Skin of body (tissue), 2 donors: ENCODE data around the gene CDH2. TPM values are rescaled to one million over a fixed set of nuclear protein-coding genes. Genes with fewer than 3 reads are reported as not detected.
A peak's percentile ranks its signal among the peaks of the same experiment; 100 is the strongest.

Source experiments
- DNase-seq: peaks from one replicate; lab custom pipeline; 2025; lab: John Stamatoyannopoulos, UW
- total RNA-seq: library from RNA; depleted of rRNA; stranded (reverse); fragments of >200 nt; gene quantifications from one replicate; pipeline ENCODE4 v1.2.3, GENCODE V29; 2014

Gene CDH2
- total RNA-seq, 1 donor from 2014 or later: 5.4 TPM

DNA sequence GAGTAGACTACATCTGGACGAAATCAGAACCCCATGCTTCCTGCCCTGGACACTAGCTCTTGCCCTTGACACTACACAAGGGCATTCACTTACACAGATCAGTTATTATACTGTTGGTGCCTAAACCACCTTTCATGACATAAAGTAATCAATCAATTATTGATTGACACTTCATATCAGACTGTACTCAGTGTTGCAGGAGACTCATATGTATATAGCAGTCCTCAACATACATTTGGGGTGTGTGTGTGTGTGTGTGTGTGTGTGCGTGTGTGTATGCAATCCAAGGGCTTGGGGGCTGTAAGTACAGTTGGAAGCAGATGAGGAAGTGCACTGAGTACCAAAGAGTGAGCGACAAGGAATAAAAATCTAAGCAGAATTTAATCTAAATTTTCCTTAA is 5.1 kb downstream of the CDH2 start:
- no peak for DNase-seq

DNA sequence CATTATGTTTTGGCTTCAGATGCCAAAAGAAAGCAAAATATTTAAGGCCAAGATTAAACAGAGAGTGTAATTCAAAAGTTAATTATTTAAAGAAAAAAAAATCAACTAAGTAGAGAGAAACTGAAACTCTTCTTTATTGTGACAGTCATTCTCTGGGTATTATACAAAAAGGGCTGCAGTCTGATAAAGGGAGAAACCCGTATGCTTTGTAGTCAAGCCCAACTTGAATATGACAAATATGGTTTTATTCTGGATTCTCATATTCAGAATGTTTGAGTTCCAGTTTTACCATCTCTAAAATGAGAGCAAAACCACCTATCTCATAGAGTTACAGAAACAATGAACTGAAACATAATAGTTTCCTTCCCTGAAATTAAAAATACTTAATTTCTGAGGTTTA is 8.2 kb downstream of the CDH2 start:
- no peak for DNase-seq

DNA sequence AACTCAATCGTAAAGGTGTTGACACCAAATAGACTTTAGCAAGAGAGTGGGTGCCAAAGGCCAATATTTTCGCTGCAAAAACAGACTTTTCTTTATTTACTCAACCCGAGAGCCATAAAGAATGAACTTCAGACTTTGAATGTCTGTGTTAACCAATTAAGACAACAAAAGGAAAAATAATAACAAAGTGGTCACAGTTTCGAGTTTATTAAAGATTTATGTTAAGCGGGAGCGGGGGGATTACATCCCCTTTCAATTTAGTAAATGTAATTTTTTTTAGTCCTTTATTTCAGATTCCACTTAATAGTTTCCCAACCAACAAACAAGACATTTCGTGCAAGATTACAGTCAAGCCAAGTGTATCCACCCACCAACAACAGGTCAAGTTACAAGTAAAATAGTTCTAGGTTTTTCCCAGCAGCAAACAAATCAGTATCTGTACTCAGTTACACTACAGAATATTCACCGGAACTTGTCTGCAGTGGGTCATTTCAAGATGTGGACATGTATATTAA is 9.0 kb downstream of the CDH2 start:
- DNase-seq: no peak

DNA sequence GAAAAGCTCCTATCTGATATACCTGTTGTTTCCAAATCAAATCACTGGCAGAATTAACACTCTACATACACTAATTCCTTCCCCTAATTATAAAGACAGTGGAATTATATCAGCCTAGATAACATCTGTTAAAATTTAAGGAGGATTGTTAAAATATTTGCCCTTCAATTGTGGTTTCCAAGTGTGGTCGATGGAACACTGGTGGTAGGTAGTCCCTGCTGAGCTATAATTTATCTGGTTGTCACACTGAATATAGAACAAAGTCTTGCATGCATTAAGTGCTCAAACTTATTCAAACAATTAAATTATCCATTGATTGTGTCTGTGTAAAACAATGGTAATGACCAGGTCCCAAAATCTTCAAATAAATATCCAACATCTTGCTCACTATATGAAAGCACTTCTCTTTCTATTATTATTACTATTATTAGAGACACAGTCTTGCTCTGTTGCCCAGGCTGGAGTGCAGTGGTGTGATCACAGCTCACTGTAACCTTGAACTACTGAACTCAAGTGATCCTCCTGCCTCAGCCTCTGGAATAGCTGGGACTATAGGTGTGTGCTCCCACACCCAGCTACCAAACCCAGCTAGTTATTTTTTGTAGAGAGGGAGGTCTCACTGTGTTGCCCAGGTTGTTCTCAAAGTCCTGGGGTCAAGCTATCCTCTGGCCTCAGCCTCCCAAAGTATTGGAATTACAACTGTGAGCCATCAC is 12.0 kb downstream of the CDH2 start:
- DNase-seq: no peak

DNA sequence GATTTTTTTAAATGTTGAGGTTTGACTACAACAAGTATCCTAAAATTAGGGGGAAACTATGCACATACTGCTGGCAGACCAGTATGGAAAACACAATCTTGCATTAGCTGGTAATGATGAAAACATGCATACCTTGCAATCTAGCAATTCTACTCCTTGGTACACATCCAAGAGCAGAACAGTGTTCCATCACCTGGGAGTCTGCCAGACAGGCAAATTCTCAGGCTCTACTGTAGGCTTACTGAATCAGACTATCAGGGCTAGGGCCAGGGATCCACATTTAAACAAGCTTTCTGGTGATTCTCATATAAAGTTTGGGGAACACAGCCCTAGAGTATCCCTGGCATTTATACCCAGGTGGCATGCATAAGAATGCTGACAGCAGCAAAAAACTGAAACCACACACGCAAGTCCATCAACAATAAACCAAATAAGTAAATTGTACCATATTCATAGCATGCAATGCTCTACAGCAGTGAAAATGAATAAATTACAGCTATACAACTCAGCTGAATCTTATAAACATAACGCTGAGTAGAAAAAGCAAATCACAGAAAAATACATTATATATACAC is 13.6 kb downstream of the CDH2 start:
- DNase-seq: no peak

DNA sequence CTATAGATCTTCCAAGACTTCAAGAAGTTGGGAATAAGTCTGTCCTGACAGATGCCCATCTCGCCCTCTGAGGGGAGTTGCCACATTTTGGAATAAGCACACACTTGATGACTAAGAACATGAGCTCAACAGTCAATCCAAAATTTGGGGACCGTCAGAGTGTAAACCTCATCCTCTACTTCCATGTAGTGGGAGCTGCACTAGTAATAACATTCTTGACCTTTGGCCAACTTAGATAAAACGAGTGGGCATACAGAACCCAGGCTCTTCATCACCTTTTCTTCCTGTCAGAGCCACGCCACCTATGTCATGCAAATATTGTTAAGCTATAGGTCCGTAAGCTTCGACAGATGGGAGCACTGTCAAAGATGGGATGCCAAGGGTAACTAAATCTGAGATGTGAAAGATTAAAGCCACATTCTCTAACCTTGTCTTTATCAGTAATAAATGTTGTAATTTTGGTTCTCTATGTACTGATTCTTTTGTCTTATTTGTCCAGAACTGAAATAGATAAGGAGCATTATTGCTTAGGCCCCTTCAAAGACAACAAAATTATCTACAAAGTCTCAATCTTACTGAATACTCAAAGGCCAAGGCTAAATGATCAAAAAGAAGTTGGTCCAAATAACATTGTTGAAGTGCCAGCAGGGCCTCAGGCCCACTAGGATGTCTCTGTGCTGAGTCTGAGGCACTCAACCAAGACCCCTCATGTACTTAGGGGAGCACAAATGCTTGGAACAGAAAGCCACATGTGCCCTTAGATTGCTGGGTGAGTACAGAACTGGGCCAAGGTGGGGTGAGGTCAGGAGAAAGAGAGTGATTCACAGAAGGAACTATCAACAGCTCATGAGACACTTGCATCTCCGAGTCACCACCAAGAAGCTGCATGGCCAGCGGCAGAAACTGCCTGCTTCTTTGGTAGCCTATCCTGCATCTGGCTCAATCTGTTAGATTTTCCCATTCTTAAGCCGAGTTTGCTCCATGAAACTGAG is 15.0 kb downstream of the CDH2 start:
- no peak for DNase-seq

DNA sequence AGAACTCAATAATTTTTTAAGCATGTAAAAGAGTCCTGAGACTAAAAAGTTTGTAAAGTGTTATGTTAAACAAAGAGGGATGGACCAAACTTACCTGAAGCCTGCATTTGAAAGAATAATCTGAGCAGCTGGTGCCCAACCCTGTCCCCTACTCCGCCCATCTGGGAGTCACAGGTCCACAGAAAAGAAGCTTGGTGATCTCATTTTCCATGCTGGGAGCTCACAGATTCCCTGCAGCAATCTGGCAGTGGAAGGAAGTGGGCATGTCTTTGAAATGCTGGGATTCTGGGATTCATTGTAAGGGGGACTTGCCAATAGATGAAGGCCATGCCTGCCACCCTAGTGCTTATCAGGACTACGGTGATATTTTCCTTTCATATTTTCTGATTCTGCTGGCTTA is 17.9 kb downstream of the CDH2 start:
- DNase-seq: no peak

DNA sequence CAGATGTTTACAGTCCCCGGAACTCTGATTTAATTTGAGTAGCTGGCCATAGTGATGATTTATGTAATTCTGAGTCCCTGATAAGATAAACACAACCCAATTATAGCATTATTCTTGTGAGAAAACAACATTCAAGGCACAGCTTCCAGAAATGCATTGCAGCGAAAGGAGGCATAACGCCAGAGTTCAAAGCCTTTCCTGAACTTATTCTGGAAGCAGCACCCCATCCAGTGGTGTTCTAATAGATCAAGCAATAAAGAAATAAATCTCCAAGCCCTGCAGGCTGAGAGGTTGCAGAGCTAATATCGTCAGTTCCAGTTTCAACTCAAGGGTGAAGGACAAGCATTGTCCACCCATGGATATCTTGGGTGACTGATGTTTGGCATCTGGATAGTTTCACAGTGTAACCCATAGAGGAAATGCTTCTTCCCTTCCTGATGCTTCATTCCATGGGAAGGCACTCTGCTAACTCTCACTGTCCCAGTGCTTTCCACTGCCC is 18.8 kb downstream of the CDH2 start:
- peak; percentile 10 for DNase-seq

DNA sequence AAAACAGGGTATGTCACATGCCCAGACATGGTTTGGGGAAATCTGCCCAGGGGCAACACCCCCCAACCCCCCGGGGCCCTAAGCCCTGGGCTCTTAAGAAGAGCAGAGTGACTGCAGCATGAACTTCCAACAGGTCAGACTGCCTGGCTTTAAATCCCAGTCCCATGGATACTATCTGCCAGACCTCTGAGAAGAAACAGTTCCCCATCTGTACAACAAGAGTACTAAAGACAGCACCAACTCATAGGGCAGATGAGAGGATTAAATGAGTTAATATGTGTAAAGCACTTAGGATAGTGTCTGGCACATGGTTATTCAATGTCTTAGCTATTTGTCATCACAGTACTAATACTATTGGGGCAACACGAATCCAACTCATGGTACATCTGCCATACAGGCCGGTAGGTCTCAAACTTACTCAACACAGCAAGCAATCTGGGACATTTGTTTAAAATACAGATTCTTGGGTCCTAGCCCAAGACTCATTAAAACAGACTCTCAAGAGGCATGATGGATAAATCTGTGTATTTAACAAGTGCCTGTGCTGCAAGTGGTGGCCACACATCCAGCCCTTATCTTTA is 23.4 kb downstream of the CDH2 start:
- no peak for DNase-seq

DNA sequence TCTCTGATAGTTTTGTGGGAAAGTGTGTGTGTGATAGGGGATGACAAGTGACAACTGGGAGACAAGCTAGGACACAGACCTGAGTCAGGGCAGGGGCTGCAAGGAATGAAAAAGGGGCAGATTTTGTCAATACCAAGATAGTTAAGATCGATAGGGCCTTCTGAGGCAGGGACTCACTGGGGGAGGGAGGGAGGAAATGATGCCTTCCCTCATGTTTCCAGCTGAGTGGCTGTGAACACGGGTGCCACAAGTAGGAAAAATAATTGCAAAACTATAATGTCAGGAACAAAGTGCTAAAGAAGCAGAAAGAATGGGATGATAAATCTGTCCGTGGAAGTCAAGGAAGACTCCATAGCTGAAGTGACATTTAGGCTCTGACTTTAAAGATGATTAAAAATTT is 24.2 kb downstream of the CDH2 start:
- no peak for DNase-seq

DNA sequence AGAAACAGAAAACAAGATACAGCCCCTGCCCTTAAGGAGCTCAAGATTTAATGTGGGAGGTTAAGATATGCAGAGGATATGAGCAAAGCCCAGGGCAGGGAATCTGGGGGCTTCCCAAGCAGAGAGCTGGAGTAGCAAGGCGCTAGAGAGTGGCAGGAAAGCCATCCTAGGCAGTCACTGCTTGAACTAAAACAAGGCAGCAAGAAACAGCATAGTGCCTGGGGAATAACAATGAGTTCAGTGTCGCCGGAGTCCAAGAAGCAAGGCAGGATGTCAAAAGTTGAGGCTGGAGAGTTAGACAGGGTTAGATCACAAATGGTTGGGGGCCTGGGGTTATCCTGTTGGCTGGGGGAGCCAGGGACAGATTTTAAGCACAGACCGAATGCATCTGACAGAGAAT is 24.6 kb downstream of the CDH2 start:
- DNase-seq: no peak

DNA sequence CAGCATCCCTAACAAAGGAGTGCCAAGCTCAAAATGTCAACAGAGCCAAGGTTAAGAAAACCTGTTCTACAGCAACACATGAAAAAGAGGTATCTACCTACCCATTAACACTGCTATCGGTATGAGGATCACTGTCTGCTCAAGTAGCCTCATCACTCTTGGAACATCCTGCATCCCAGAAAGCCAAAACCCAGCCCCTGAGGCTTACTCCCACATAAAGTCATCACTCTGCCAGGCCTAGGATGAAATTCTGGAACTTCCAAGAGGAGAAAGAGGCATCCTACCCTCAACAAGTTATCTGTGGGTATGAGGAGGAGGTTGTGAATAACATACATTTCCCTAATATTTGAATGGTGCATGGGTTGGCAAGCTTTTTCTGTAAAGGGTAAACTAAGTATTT is 25.5 kb downstream of the CDH2 start:
- DNase-seq: no peak

DNA sequence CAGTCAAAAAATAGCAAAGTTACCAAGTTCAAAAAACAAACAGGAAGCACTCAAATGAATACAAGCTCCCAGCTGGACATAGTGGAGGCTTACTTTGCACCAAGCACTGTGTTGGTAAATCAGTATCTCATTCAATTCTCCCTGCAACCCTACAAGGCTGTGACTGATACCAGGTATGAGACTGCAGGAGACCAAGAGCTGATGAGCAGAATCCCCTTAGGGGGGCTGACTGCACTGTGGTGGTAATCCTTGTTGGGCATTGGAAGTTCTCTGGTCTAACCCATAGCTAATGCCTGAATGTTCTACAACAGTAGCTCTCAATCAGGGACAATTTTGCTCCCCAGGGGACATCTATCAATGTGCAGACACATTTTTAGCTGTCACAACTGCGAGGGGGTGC is 26.0 kb downstream of the CDH2 start:
- no peak for DNase-seq

DNA sequence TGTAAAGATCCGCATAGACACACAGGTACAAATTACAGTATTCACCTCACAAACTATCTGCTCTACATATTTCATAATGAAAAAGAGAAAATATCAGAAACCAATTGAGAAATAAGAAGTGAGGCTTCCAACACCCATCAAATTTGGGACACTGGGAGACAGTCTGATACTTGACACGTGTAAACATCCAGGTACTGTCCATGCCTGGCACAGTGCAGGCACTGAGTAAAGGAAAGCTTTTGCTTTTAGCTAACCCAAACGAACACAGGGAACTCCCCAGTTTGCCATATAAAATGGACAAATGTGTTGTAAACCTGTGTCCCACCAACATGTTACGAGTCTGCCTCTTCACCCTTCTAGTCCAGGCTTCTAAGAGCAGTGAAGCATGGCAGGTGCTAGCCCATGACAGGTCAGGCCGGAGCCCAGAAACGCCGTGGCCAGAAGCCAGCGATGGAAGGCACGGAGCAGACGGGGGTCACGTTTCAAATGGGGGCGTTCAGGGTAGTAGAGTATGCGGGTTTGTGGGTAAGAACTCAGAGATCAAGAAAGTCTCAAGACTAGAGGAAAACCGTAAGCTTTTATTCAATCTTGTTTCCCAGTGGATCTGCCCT is 27.0 kb downstream of the CDH2 start:
- no peak for DNase-seq

DNA sequence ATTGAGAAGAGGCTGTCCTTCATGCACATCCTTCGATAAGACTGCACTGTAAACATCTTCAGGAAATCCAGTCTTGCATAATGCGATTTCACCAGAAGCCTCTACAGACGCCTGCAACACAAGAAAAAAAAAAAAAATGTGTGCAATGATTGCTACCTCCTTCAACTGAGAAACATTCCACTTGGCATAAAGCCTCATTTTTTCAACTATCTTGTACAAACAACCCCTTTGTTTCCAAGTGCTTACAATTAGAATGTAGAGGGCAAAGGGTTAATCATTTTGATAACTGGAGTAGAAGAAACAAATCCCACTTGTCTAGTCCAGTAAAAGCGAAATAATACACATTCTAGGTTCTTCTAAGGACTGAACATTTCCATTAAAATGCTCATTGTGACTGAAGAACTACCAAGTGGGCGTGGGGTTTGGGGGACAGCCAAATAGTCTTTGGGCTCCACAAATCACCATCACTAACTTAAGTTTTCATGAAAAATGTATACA is 29.2 kb downstream of the CDH2 start:
- DNase-seq: no peak

DNA sequence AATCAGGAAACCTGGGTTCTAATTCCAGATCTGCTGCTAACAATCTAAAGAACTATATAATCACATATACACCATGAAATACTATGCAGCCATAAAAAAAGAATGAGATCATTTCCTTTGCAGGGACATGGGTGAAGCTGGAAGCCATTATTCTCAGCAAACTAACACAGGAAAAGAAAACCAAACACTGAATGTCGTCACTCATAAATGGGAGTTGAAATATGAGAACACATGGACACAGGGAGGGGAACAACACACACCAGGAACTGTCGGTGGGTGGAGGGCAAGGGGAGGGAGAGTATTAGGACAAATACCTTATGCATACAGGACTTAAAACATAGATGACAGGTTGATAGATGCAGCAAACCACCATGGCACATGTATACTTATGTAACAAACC is 33.2 kb downstream of the CDH2 start:
- no peak for DNase-seq

DNA sequence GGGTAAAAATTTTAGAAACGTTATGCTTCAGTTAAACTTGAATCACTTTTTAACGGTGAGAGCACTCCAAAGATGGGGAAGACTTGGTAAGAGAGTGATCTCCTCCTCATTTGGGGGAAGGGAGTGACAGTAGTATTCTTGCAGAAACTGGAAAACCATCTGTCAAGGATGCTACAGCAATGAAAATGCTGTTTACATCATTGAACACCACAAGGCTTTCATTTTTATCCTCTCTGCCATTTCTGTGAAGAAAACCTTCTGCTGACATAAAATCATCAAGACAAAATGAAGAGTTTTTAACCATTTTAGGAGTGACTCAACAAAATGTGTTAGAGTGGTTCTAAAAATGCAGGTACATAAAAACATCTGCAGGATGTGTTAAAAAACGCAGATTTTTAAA is 38.1 kb downstream of the CDH2 start:
- no peak for DNase-seq

DNA sequence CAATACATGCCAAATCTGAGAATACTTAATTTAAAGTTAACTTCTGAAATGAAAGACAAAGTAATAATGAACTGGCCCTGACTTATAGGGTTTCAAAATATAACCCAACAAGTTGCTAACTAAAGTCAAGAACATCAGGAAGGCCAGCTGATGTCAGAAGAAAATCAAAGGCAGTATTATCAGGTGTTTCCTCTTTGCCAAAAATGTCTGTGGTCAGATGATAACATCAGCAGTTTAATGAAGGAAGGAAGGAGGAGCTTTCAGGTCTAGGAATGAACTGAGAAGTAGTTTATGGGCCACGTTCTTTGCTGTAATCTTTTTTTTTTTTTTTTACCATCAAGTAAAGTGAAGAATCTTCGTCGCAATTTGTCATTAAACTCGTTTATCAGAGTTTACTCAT is 40.9 kb downstream of the CDH2 start:
- no peak for DNase-seq

DNA sequence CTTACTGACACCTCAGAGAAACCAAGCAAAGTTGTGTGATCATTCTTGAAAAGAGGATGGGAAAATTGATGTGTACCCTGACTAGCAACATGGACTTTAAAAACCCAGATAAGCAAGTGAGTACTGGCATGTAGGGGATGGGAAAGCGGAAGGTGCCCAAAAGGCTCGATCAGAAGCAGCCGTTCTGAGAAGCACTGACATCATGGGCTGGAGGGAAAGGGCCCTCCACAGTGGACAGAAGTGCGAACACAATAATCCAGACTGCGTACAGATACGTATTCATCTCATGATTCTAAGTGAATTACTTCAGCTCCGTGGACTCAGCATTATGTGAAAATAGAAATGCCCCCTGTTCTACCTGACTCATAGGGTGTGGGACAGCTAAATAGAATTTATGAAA is 42.2 kb downstream of the CDH2 start:
- DNase-seq: no peak

DNA sequence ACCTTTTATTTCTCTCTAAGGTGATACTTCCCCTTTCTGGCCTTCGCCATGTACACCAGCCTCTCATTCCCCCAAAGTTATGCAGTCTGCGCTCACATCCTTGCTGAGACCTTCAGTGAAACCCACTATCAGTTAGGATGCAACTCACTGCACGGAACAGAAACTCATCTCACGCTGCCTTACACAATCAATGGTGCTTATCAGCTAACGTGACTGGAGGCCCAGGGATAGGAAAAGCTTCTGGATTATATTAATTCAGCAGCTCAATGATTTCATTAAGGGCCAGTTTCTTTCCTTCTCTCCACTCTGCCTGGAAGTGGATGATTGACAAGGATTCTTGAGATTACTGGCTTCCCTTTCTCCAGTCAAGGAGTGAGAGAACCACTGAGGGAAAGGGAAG is 44.8 kb downstream of the CDH2 start:
- no peak for DNase-seq

DNA sequence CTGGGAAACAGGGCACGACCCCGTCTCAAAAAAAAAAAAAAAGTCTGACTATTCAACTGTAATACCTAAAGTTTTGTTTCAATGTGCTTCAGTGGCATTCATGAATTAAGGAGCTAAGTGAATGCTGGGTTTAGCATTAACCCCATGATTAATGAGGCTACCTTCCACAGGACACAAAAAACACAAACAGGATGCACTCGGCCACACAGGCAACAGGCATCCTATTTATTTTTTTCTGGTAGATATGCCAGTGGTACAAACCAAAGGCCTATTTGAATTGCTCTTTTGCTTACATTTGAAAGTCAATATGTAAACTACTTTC is 48.3 kb downstream of the CDH2 start:
- DNase-seq: no peak
